ENCODE results near the gene ATAD2B.

Gene ATAD2B

GRCh38 chr2:23912054-23912453 is 14.9 kb downstream of the ATAD2B start:
- no peak for DNase-seq (ENCODE audit: low spot score)

- DNase-seq (ENCODE audit: low spot score), result no peak
These were observed 21.8 kb downstream of the ATAD2B start for GRCh38 chr2:23905155-23905554.

- DNase-seq (ENCODE audit: low spot score), result no peak
These were observed 22.2 kb downstream of the ATAD2B start for GRCh38 chr2:23904692-23905091.

- no peak for DNase-seq (ENCODE audit: low spot score)
These were observed 22.7 kb downstream of the ATAD2B start for GRCh38 chr2:23904215-23904614.

- DNase-seq (ENCODE audit: low spot score), result no peak
These were observed 23.9 kb downstream of the ATAD2B start for GRCh38 chr2:23903034-23903433.

- no peak for DNase-seq (ENCODE audit: low spot score)
These were observed 24.7 kb downstream of the ATAD2B start for GRCh38 chr2:23901966-23902846.

GRCh38 chr2:23900541-23901322 is 26.2 kb downstream of the ATAD2B start:
- no peak for DNase-seq (ENCODE audit: low spot score)

- DNase-seq (ENCODE audit: low spot score), result no peak
These were observed 26.8 kb downstream of the ATAD2B start for GRCh38 chr2:23900133-23900532.

GRCh38 chr2:23871206-23871605 is 55.7 kb downstream of the ATAD2B start:
- DNase-seq (ENCODE audit: low spot score), result no peak

GRCh38 chr2:23867449-23867848 is 59.5 kb downstream of the ATAD2B start:
- DNase-seq (ENCODE audit: low spot score), result no peak

GRCh38 chr2:23862716-23863426 is 64.1 kb downstream of the ATAD2B start:
- no peak for DNase-seq (ENCODE audit: low spot score)

GRCh38 chr2:23861952-23862351 is 65.0 kb downstream of the ATAD2B start:
- DNase-seq (ENCODE audit: low spot score), result no peak

GRCh38 chr2:23859983-23860382 is 66.9 kb downstream of the ATAD2B start:
- DNase-seq (ENCODE audit: low spot score), result no peak

GRCh38 chr2:23859234-23859633 is 67.7 kb downstream of the ATAD2B start:
- DNase-seq (ENCODE audit: low spot score), result no peak

GRCh38 chr2:23850564-23851256 is 76.2 kb downstream of the ATAD2B start:
- DNase-seq (ENCODE audit: low spot score), result no peak

- no peak for DNase-seq (ENCODE audit: low spot score)
These were observed 82.0 kb downstream of the ATAD2B start for GRCh38 chr2:23844905-23845304.

GRCh38 chr2:23843051-23843976 is 83.6 kb downstream of the ATAD2B start:
- DNase-seq (ENCODE audit: low spot score), result no peak

- no peak for DNase-seq (ENCODE audit: low spot score)
These were observed 86.9 kb downstream of the ATAD2B start for GRCh38 chr2:23839919-23840578.

GRCh38 chr2:23838996-23839395 is 87.9 kb downstream of the ATAD2B start:
- no peak for DNase-seq (ENCODE audit: low spot score)

- DNase-seq (ENCODE audit: low spot score), result no peak
These were observed 88.3 kb downstream of the ATAD2B start for GRCh38 chr2:23838581-23838980.

Data from CD4-positive, alpha-beta T cell treated with Interleukin-2 at 100 ng/mL for 4 hours (primary cell).